Measurements from ENCODE around the gene ANAPC10. TPM values are rescaled to one million over a fixed set of nuclear protein-coding genes. Genes with fewer than 3 reads are reported as not detected.

ANAPC10 gene
- total RNA-seq, 1 experiment from 2014 or later, result 11.3 TPM

GRCh38 chr4:145071560-145071959, 26.4 kb downstream of the ANAPC10 start:
- DNase-seq (ENCODE audit: low spot score), result no peak

- DNase-seq (ENCODE audit: low spot score), result no peak
Observed at GRCh38 chr4:145069361-145069760, 28.6 kb downstream of the ANAPC10 start.

GRCh38 chr4:145066063-145066501, 31.9 kb downstream of the ANAPC10 start:
- peak; percentile 55 for DNase-seq (ENCODE audit: low spot score)

DNA sequence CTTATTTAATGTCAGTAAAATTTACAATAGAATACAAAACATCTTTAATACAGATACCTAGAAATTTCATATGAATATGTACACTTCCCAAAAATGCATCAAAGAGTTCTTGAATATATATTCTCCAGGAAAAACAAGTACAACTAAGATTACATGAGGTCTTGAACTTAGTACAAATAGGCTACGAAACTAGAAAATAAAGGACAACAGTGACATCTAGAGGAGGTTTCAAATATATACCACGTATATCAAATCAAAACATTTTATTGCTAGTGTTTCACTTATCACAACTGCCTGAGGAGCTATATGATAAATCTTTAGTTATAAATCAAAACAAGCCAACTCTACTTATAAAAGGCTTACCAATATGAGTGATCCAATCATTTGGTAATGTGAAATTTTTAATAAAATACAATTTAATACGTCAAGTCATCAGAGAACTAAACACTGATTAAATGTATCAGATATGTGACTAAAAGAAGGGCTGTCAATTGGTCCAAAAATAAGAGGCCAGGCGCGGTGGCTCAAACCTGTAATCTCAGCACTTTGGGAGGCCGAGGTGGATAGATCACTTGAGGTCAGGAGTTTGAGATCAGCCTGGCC, 36.6 kb downstream of the ANAPC10 start:
- DNase-seq (ENCODE audit: low spot score), result peak; percentile 67

GRCh38 chr4:145058256-145058655, 39.7 kb downstream of the ANAPC10 start:
- DNase-seq (ENCODE audit: low spot score), result no peak

DNA sequence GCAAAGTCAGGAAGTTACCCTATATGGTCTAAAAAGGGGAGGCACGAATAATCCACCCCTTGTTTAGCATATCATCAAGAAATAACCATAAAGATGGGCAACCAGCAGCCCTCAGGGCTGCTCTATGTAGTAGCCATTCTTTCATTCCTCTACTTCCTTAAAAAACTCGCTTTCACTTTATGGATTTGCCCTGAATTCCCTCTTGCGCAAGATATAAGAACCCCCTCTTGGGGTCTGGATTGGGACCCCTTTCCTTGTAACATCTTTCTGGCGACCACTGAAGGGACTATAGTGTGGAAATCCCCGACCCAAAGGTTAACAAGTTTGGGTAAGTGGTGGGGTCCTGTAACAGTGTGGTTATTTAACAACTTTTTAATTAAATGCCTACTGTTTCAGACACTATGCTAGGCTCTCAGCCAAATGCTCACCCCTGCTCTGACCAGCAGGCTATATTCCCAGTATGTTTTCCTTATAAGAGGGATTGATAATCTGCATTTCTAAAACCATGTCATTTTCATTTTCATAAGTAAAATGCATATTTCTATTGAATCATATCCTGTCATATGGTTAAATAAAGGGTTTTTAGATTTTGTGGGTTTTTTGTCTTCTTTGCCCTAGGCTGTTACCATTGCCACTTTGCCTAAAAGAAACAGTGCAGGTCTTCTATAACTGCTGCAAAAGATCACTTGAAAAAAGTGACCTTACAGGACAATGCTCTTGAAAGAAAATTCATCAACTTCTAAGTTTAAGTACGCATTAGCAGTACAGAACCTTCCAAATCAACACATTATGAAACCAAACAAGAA, 41.5 kb downstream of the ANAPC10 start:
- no peak for DNase-seq (ENCODE audit: low spot score)

- DNase-seq (ENCODE audit: low spot score), result no peak
Observed at GRCh38 chr4:145055533-145056257, 42.3 kb downstream of the ANAPC10 start.

DNA sequence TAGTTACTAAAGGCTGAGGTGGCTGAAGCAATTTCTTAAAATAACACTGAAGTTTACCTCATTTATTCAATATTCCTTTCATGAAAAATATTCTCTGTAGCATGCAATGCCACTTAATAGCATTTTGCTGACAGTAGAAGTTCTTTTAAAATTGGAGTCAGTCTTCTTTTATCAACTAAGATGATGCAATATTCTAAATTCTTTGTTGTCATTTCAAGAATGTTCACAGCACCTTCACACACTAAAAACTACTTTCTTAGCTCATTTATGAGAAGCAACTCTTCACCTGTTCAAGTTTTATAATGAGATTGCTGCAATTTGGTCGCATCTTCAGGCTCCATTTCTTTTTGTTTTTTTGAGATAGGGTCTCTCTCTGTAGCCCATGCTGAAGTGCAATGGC, 48.8 kb downstream of the ANAPC10 start:
- no peak for DNase-seq (ENCODE audit: low spot score)

GRCh38 chr4:145048817-145049216, 49.2 kb downstream of the ANAPC10 start:
- DNase-seq (ENCODE audit: low spot score), result no peak

- DNase-seq (ENCODE audit: low spot score), result no peak
Observed at GRCh38 chr4:145047151-145047550, 50.8 kb downstream of the ANAPC10 start.

DNA sequence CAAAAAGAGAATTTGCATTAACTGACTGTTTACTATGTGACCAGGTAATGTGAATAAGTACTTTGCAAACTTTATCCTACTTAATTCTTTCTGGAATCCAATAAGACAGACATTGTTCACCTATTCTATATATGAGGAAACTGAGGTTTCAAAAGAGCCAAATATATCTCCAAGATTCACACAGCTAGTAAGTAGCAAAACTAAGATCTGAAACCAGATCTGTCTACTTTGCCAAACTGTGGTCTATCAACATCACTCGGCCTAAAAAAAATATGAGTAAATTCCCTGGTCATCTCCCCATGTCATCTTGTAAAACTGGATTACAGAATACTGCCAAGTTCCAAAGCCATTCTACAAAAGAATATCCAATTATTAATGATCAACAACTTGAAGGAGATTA, 52.8 kb downstream of the ANAPC10 start:
- no peak for DNase-seq (ENCODE audit: low spot score)

DNA sequence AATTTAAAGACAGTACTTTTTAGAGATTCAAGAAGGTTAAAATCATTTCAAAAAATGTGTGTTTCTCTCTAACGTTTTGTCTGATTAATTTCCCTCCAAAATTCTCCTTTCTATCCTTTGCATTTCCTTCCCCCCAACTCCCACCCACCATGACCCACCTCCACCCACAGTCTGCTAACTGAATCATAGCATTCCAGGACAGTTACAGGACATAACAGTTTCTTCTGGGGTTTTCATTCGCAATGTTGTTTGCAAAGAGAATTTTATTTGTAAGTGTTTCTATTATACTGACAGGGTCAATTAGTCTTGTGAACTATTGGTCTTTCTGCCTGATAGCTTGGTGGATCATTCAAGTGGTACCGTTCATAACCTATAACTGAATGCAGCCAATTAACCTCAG, 53.7 kb downstream of the ANAPC10 start:
- DNase-seq (ENCODE audit: low spot score), result no peak

- no peak for DNase-seq (ENCODE audit: low spot score)
Observed at GRCh38 chr4:145043306-145043705, 54.7 kb downstream of the ANAPC10 start.

DNA sequence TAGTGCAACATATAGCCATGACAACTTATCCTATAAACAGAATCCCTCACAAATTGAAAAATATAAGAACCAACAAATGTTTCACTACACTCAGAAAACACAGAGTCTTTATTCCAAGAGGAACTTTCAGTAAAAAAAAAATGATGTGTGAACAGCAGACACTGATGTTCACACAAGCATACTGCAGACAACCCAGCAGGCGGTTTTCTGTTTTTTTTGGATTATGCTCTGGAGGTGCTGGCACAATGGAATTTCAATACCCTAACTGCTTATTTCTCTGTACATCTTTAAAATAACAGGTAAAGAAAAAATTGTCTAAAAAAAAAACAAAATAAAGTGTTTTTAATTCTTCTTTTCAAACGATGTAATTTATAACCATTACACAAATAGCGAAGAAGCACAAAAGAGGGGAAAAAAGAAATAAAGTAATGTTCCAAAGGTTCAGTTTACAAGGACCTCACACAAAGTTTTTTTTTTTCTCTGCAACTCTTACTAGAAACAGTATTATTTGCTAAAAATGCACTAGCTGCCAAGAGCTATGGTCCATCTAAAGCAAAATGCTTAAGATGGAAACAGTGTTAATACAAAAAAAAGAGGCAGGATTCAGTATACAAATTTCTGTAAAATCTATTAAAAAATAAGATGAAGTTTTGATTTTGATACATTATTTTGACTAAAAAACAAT, 55.3 kb downstream of the ANAPC10 start:
- DNase-seq (ENCODE audit: low spot score), result no peak

DNA sequence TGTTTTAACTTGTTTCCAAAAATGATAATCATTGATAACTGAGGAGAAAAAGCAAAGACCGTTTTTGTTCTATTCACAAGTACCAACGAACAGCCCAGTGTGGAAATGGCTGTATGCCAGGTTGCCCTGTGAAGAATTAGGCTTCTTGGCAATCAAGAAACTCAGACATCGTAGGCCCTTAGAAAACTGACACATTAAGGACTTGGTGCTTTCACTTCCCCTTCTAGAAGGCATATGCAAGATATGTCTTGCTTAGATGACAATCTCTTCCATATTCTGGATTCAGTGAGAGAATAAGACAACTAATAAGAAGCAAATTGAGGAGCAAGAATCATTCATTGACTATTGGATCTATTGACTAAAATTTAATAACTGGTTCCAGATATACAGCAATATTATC, 56.6 kb downstream of the ANAPC10 start:
- DNase-seq (ENCODE audit: low spot score), result no peak

DNA sequence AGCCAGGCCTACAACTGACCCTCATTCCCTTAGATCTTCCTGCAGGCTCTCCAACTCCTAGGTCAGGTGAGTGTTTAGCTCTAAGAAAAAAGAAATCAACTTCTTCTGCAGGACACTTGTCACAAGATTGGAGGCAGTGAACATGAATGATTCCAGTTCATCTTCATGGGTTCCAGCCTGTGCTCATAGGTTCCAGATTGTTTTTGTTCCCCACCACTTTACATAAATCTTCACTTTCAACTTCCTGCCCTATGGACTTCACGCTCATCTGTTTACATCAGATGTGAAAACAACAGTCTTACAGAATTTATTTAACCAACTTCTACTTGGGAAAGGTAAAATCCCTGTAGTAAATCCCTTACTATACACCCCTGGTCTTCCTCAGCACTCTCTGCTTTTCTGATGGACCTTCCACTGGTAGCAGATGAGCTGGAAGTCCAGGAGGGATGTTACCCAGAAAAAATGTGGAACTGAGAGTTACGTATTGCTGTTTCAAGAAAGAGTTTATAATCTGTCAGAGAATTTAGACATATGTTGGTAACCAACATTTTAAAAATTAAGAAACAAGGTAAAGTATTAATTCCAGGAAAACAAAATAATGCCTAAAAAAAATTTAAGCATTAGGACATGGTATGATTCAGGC, 62.4 kb downstream of the ANAPC10 start:
- no peak for DNase-seq (ENCODE audit: low spot score)

DNA sequence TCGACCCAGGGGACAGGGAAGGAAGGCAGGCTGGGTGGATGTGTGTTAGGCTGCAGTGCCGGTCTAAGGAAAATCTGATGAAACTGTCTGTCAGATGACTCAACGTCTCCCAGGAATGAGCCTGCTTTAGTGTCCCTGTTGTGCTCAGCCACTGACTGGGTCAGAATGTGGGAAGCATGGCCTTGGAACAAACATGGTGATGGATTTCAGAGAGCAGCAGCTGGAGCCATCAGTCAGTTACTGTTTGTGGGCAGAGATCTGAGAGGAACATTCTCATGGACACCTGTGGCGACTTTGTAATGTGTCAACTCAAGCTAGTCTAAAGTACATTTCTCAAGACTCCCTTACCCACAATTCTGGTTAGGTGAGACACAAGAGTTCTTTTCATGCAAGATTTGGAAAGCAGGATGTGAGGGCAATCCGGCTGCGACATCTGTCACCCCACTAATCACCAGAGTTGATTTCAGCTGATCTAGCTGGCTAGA, 63.2 kb downstream of the ANAPC10 start:
- no peak for DNase-seq (ENCODE audit: low spot score)

- DNase-seq (ENCODE audit: low spot score), result no peak
Observed at GRCh38 chr4:145019346-145019745, 78.7 kb downstream of the ANAPC10 start.

- no peak for DNase-seq (ENCODE audit: low spot score)
Observed at GRCh38 chr4:145014365-145014764, 83.6 kb downstream of the ANAPC10 start.

DNA sequence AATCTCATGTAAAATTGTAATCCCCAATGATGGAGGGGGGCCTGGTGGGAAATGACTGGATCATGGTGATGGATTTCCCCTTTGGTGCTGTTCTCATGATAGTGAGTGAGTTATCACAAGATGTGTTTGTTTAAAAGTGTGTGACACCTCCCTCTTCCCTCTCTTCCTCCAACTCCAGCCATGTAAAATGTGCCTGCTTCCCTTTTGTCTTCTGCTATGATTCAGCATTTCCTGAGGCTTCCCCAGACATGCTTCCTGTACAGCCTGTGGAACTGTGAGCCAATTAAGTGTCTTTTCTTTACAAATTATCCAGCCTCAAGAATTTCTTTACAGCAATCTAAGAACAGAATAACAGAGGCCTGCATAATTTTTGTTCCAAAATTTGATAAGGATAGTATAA, 85.2 kb downstream of the ANAPC10 start:
- no peak for DNase-seq (ENCODE audit: low spot score)

DNA sequence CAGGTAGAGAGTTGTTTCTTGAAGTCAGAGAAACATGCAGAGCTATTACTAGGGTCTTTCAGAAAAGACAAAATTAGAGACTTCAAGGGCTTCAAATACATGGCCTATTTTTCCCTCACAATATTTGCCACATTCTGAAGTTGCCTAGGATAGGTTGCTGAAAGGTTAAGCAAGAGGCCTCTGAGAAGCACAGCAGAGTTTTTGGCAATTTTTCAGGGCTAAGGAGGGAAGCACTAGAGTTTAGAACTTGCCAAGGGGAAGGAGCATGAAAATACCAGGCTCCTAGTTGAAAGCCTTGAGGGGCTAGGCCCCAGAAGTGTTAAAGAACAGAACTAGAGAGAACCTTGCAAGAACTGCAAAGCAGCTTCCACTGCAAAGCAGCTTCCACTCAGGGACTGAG, 86.4 kb downstream of the ANAPC10 start:
- no peak for DNase-seq (ENCODE audit: low spot score)
